Measurements from ENCODE around the gene IER3. TPM values are rescaled to one million over a fixed set of nuclear protein-coding genes. Genes with fewer than 3 reads are reported as not detected.

Gene IER3
- total and polyA plus RNA-seq, 9 of the 15 experiments (the other 6 are each of a cell fraction or from before 2014, with no cell fraction given): 1.5 to 30.0 (median 11.5) TPM

DNA sequence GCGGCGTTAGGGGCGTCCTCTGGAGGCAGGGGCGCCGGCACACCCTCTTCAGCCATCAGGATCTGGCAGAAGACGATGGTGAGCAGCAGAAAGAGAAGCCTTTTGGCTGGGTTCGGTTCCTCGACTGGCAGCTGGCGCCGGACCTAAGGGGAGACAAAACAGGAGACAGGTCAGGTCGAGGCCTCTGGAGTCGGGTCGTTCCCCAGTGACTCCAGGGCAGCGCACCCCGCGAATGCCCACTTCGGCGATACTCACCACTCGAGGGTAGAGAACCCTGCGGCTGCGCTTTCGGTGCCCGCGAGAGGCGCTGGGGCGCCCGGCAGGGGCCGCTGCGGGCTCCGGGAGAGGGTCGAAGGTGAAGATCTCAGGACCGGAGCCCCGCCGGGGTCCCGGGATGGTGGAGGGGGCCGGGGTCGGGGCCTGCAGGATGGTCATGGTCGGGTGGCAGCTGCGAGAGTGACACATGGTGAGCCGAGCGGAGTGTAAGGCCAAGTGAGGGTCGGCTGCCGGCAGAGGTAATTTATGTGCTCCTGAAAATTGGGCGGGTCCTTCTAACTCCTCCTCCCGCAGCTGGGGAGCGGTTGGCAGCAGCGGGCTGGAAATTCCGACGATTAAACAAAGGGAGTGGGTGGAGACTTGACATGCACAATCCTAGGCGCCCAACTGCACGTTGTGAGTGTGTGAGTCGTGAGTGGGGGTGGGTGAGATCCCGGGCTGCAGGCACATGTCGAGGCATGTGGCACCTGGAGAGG lies at the start of gene IER3 (continued):
- TF ChIP-seq, protein P1, sequence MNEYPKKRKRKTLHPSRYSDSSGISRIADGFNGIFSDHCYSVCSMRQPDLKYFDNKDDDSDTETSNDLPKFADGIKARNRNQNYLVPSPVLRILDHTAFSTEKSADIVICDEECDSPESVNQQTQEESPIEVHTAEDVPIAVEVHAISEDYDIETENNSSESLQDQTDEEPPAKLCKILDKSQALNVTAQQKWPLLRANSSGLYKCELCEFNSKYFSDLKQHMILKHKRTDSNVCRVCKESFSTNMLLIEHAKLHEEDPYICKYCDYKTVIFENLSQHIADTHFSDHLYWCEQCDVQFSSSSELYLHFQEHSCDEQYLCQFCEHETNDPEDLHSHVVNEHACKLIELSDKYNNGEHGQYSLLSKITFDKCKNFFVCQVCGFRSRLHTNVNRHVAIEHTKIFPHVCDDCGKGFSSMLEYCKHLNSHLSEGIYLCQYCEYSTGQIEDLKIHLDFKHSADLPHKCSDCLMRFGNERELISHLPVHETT (CRISPR knock-in tag; conservative IDR thresholded peaks at IDR 0.05 in 1 of 2, IDR thresholded peaks at IDR 0.05 in 1 of 2): peak in 1 of 2 experiments; percentile 43; a peak in 1 of 4 replicates
- TF ChIP-seq HIVEP1 (CRISPR knock-in tag; IDR thresholded peaks at IDR 0.05): peak; percentile 74
- TF ChIP-seq PML (IDR thresholded peaks at IDR 0.05; ENCODE audit: low read length): peak; percentile 87; the same call in 1 of the 2 replicates
- TF ChIP-seq PHF21A (IDR thresholded peaks at IDR 0.05; ENCODE audit: borderline replicate concordance, low read depth): 0 out of 2 replicates have a peak, but pooled peaks have one; percentile 69
- TF ChIP-seq, protein P2, sequence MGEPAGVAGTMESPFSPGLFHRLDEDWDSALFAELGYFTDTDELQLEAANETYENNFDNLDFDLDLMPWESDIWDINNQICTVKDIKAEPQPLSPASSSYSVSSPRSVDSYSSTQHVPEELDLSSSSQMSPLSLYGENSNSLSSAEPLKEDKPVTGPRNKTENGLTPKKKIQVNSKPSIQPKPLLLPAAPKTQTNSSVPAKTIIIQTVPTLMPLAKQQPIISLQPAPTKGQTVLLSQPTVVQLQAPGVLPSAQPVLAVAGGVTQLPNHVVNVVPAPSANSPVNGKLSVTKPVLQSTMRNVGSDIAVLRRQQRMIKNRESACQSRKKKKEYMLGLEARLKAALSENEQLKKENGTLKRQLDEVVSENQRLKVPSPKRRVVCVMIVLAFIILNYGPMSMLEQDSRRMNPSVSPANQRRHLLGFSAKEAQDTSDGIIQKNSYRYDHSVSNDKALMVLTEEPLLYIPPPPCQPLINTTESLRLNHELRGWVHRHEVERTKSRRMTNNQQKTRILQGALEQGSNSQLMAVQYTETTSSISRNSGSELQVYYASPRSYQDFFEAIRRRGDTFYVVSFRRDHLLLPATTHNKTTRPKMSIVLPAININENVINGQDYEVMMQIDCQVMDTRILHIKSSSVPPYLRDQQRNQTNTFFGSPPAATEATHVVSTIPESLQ (CRISPR knock-in tag; IDR thresholded peaks at IDR 0.05): no peak; the same call in 1 of the 2 replicates
- TF ChIP-seq CBX5 (IDR thresholded peaks at IDR 0.05; ENCODE audit: borderline replicate concordance, low read depth): 0 out of 2 replicates have a peak, but pooled peaks have one; percentile 15
- TF ChIP-seq ZNF583 (CRISPR knock-in tag; IDR thresholded peaks at IDR 0.05): 0 out of 2 replicates have a peak, but pooled peaks have one; percentile 14
- no peak for TF ChIP-seq POLR3G (IDR thresholded peaks at IDR 0.05; ENCODE audit: extremely low read depth, insufficient read length, insufficient replicate concordance)
- TF ChIP-seq SAFB (IDR thresholded peaks at IDR 0.05; ENCODE audit: borderline replicate concordance, low read depth, low read length): no peak
- peak; percentile 73 for TF ChIP-seq GABPB1 (CRISPR knock-in tag; IDR thresholded peaks at IDR 0.05)
- TF ChIP-seq, protein P3, sequence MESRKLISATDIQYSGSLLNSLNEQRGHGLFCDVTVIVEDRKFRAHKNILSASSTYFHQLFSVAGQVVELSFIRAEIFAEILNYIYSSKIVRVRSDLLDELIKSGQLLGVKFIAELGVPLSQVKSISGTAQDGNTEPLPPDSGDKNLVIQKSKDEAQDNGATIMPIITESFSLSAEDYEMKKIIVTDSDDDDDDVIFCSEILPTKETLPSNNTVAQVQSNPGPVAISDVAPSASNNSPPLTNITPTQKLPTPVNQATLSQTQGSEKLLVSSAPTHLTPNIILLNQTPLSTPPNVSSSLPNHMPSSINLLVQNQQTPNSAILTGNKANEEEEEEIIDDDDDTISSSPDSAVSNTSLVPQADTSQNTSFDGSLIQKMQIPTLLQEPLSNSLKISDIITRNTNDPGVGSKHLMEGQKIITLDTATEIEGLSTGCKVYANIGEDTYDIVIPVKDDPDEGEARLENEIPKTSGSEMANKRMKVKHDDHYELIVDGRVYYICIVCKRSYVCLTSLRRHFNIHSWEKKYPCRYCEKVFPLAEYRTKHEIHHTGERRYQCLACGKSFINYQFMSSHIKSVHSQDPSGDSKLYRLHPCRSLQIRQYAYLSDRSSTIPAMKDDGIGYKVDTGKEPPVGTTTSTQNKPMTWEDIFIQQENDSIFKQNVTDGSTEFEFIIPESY (CRISPR knock-in tag; IDR thresholded peaks at IDR 0.05): peak; percentile 22; the same call in 1 of the 2 replicates
- 0 out of 2 replicates have a peak, but pooled peaks have one; percentile 41 for TF ChIP-seq BCL6 (CRISPR knock-in tag; IDR thresholded peaks at IDR 0.05)
- TF ChIP-seq ZNF589 (CRISPR knock-in tag; IDR thresholded peaks at IDR 0.05; ENCODE audit: low read depth): 0 out of 2 replicates have a peak, but pooled peaks have one; percentile 82
- TF ChIP-seq, protein P4, sequence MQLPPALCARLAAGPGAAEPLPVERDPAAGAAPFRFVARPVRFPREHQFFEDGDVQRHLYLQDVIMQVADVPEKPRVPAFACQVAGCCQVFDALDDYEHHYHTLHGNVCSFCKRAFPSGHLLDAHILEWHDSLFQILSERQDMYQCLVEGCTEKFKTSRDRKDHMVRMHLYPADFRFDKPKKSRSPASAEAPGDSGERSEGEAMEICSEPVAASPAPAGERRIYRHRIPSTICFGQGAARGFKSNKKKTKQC (CRISPR knock-in tag; IDR thresholded peaks at IDR 0.05): peak; percentile 1
- TF ChIP-seq POLR2A (conservative IDR thresholded peaks at IDR 0.05): peak; percentile 98
- no peak for TF ChIP-seq KHSRP (IDR thresholded peaks at IDR 0.05)
- 0 out of 2 replicates have a peak, but pooled peaks have one; percentile 38 for TF ChIP-seq THAP12 (CRISPR knock-in tag; IDR thresholded peaks at IDR 0.05)
